HG03280 (cell line): ENCODE results near the gene PRKAG2.

Source experiments
- ATAC-seq: cut with Tn5 transposase; IDR thresholded peaks from one replicate; pipeline ENCODE4 v1.9.1; 2021; ENCODE audit warnings: mild to moderate bottlenecking, moderate library complexity; ENCODE audit not compliant: unreplicated experiment

The PRKAG2 gene

GRCh38 chr7:151717918-151718317 lies 159.0 kb downstream of the PRKAG2 start:
- ATAC-seq = no peak

DNA sequence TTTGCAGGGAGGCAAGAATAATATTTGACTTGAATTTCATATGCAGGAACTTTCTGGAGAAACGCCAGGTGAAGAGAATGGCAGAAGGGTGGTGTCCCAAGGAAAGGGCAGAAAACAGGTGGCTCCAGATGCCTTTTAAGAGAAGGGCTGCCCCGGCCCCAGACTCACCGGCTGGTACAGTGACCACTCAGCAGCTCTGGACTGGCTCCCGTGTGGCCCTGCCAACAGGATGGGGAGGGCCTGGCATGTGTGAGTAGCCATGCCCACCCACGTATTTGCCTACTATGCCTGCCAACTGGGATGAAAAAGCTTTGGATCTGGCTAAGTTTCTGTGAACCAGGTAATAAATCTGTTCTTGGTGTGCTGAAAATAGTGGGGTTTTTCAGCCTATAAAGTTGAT lies 159.5 kb downstream of the PRKAG2 start:
- ATAC-seq = no peak

- ATAC-seq = no peak
Measured at GRCh38 chr7:151716323-151716722, 160.6 kb downstream of the PRKAG2 start.

GRCh38 chr7:151715666-151716315 lies 161.1 kb downstream of the PRKAG2 start:
- no peak for ATAC-seq

GRCh38 chr7:151714201-151714600 lies 162.7 kb downstream of the PRKAG2 start:
- ATAC-seq = no peak

GRCh38 chr7:151712810-151713125 lies 164.1 kb downstream of the PRKAG2 start:
- no peak for ATAC-seq

DNA sequence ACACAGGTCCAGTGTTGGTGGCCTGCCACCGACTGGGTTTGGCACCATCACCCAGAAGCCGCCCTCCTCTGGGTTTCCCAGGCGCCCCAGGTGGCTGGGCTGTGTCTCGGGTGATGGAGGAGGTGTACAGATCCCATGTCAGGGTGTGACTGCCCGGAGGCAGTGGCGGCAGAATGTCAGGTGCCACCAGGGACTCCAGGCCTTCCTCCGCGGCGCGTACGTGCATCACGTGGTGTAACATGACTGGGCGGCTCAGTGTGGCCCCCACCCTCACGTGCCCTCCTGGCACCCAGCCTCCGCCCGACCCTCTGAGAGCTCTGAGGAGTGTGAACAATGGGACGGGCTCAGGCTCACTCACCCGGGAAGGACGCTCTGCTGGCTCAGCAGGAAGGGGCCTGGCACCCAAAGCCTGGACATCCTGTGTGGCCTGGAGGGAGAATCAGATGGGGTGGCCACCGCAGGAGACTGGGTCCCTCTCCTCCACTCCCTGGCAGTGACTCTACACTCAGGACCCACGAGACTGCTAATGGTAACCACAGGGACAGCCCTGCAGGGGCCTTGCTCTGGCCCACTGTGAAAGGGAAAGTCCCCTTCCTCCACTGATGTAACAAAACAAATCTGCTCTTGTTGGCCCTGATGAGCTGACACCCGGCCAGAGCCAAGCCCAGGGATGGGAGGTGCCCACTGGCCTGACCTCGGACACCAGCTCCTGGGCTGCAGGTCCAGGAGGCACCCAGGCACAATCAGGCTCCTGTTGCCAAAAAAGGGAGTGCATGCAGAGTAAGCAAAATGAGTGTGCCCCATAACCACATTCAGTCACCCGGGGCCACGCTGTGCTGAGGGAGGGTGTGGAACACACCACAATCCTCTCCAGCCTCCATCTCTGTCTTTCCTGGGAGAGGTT lies 164.8 kb downstream of the PRKAG2 start:
- ATAC-seq = peak; percentile 52

- ATAC-seq = no peak
Measured at GRCh38 chr7:151711435-151711872, 165.5 kb downstream of the PRKAG2 start.

GRCh38 chr7:151710646-151711434 lies 166.1 kb downstream of the PRKAG2 start:
- ATAC-seq = no peak

GRCh38 chr7:151710121-151710640 lies 166.7 kb downstream of the PRKAG2 start:
- ATAC-seq = no peak

DNA sequence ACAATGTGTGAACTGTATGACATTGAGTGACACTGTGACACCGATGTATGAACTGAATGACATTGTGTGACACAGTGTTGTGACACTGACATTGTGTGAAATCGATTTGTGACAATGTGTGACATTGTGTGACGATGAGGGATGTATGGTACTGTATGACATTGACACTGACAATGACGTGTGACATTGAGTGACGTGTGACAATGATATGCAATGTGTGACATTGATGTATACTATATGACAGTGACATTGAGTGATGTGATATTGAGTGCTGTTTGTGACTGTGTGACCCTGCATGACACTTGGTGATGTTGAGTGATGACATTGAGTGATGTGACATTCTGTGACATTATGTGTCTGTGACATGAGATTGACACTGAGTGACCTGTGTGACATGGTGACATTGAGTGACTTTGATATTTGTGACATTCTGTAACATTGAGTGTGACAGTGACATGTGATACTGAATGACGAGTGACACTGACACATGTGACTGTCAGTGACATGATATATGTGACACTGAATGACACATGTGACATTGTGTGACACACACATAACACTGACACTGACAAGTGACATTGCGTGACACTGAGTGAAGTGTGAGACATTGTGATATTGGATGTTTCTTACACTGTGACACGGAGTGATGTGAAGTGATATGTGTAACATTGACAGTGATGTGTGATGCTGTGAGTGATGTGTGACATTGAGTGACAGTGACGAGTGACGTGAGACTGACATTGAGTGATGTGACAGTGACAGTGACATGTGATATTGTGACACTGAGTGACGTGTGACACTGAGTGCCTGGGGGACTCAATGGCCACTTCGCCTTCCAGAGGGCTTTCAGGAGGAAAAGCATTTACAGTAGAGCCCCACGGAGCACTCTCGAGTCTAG lies 167.5 kb downstream of the PRKAG2 start:
- no peak for ATAC-seq

DNA sequence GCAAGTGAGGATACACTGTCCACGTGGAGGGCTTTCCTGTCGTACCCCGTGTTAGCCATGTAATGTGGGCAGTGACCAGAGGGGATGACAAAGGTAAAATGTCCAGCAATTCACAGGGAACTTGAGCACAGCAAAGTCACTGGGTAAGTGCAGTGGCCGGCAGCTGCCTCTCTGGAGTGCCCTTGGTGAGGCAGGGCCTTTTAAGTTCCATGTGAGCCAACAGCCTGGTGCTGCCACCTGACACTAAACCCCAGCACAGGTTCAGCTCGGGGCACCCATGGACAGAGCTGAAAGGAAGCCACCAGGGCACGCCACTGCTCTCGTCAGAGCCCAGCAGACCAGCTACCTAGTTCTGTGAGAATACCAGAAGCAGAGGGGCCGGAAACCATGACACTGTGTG lies 168.3 kb downstream of the PRKAG2 start:
- no peak for ATAC-seq

- ATAC-seq = no peak
Measured at GRCh38 chr7:151707757-151708156, 169.2 kb downstream of the PRKAG2 start.

- no peak for ATAC-seq
Measured at GRCh38 chr7:151707105-151707469, 169.8 kb downstream of the PRKAG2 start.

GRCh38 chr7:151706277-151707104 lies 170.4 kb downstream of the PRKAG2 start:
- ATAC-seq = no peak

- no peak for ATAC-seq
Measured at GRCh38 chr7:151705636-151706276, 171.2 kb downstream of the PRKAG2 start.

GRCh38 chr7:151704960-151705635 lies 171.8 kb downstream of the PRKAG2 start:
- no peak for ATAC-seq

DNA sequence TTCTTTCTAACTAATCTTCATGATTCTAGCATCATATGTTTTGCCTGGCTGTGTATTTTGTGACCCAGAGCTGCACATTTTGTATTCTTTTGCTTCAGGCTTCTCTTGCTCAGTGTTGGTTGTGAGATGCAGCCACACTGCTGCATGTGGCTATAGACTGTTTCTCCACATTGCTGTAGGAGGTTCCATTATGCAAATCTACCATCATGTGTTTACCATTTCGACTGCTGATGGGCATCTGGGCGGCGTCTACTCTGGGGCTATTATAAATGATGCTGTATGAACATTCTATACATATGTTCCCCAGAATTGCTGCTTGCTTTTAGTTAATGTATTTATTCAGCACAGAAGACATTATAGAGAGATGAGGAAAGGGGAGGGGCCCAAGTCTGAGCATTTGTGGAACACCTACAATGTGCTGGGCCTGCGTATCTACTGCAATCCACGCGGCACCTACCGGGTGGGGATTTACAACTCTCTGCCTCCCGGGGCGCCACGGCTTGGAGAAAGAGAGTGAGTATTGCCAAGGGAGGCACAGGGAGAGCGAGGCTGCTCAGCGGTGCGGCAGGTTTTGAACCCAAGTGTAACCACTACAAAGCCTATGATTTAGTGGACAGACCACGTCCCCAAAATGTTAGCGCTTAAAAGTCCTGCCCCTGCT lies 172.5 kb downstream of the PRKAG2 start:
- ATAC-seq = no peak
